ENCODE measurements around the gene PDGFA.

DNA sequence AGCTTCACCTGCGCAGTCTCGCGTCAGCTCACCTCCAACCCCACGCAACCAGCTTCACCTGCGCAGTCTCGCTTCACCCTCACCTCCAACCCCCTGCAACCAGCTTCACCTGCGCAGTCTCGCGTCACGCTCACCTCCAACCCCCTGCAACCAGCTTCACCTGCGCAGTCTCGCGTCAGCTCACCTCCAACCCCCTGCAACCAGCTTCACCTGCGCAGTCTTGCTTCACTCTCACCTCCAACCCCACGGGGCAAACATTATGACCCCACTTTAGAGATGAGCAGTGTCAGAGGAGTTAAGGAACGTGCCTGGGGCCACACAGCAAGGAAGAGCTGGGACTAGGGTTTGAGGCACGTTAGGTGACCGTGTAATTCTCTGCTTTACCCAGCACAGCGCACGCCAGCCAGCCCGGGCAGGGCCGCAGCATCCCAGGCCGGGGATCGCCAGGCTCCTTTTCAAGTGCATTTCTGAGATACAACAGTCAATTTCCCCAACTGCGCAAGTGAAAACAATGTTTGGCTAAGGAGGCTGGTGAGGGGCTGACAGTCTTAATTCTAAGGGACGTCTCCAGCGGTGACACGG, 22.6 kb upstream of the PDGFA start:
- TF ChIP-seq, protein P1, sequence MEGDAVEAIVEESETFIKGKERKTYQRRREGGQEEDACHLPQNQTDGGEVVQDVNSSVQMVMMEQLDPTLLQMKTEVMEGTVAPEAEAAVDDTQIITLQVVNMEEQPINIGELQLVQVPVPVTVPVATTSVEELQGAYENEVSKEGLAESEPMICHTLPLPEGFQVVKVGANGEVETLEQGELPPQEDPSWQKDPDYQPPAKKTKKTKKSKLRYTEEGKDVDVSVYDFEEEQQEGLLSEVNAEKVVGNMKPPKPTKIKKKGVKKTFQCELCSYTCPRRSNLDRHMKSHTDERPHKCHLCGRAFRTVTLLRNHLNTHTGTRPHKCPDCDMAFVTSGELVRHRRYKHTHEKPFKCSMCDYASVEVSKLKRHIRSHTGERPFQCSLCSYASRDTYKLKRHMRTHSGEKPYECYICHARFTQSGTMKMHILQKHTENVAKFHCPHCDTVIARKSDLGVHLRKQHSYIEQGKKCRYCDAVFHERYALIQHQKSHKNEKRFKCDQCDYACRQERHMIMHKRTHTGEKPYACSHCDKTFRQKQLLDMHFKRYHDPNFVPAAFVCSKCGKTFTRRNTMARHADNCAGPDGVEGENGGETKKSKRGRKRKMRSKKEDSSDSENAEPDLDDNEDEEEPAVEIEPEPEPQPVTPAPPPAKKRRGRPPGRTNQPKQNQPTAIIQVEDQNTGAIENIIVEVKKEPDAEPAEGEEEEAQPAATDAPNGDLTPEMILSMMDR (IDR thresholded peaks at IDR 0.05) = no peak
- no peak for TF ChIP-seq POLR2A (IDR thresholded peaks at IDR 0.05)

Data from ovary (tissue), 3 donors.